Lower lobe of right lung (tissue), 2 donors: ENCODE results near the gene SPON1. TPM values are rescaled to one million over a fixed set of nuclear protein-coding genes. Genes with fewer than 3 reads are reported as not detected.
A peak's percentile ranks its signal among the peaks of the same experiment; 100 is the strongest.

Source experiments
- ATAC-seq, 2 donors: fragments of 200-7000 bp; cut with Tn5 transposase; one replicate each; pipeline ENCODE4 v1.9.1; 2020 to 2022; ENCODE audit warnings: mild to moderate bottlenecking in 2 of 2, moderate library complexity in 2 of 2
- DNase-seq: peaks from one replicate; pipeline ENCODE4 v3.0.0-alpha.2; 2020
- H3K27ac ChIP-seq: fragments of 200-600 bp; one replicate; pipeline ENCODE4 v1.8.0; 2022
- H3K27me3 ChIP-seq: fragments of 200-600 bp; one replicate; pipeline ENCODE4 v1.8.0; 2022; ENCODE audit warnings: low read depth
- H3K36me3 ChIP-seq: fragments of 200-600 bp; one replicate; pipeline ENCODE4 v1.8.0; 2022; ENCODE audit warnings: mild to moderate bottlenecking
- H3K4me1 ChIP-seq: fragments of 200-600 bp; one replicate; pipeline ENCODE4 v1.8.0; 2022
- H3K4me3 ChIP-seq: fragments of 200-600 bp; one replicate; pipeline ENCODE4 v1.8.0; 2022; ENCODE audit warnings: mild to moderate bottlenecking
- H3K9me3 ChIP-seq: fragments of 200-600 bp; one replicate; pipeline ENCODE4 v1.8.0; 2022
- intact Hi-C: fragments of 100-400 bp; cut with DNase I; formaldehyde crosslinking; loops from one replicate; pipeline ENCODE4 v1.11.0; 2022
- total RNA-seq: library from RNA; stranded (reverse); fragmentation: NEBNext Ultra II Directional; extraction: Animal tissue kit (Norgen Biotek cat#: 25700); gene quantifications from one replicate; pipeline ENCODE4 v1.2.1, GENCODE V29; 2021
- TF ChIP-seq, protein P1 (sequence below): fragments of 200-600 bp; IDR thresholded peaks from one replicate; pipeline ENCODE4 v1.8.0; 2022; ENCODE audit warnings: antibody characterized with exemption, mild to moderate bottlenecking
- donor health status: DM: no; HTN: yes; CAD: no; lungs with severe emphysema.

SPON1 gene
- total RNA-seq, 1 donor from 2014 or later, result 40.1 TPM

DNA sequence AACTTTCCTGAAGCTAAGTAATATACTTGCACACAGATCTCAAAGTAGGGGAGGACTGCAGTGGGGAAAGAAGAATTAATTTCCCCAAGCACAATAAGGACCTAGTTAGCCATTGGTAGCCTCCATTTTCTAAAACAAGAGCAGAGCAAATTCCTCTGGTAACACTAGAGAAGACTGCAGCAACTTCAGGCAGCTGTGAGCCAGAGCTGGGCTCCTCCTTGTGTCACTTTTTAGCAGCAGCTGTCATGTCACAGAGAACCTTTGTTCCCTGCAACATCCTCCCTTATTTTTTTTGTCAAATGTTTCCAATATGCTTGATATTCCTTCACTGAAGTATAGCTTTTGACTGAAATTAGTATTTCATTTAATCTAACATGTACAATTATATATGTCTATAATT is 342.1 kb downstream of the SPON1 start:
- no peaks in the 10 kb centered on the region for H3K27me3 ChIP-seq
- H3K36me3 ChIP-seq, result no peaks in the 10 kb centered on the region
- intact Hi-C loops, result loop anchor here (10.0 kb wide), 1 partner anchor 150 kb away; no protein-coding TSS in a partner anchor
- peaks cover 38% of the 10 kb centered on the region for H3K4me1 ChIP-seq
- ATAC-seq, result no peak
- TF ChIP-seq, protein P1, sequence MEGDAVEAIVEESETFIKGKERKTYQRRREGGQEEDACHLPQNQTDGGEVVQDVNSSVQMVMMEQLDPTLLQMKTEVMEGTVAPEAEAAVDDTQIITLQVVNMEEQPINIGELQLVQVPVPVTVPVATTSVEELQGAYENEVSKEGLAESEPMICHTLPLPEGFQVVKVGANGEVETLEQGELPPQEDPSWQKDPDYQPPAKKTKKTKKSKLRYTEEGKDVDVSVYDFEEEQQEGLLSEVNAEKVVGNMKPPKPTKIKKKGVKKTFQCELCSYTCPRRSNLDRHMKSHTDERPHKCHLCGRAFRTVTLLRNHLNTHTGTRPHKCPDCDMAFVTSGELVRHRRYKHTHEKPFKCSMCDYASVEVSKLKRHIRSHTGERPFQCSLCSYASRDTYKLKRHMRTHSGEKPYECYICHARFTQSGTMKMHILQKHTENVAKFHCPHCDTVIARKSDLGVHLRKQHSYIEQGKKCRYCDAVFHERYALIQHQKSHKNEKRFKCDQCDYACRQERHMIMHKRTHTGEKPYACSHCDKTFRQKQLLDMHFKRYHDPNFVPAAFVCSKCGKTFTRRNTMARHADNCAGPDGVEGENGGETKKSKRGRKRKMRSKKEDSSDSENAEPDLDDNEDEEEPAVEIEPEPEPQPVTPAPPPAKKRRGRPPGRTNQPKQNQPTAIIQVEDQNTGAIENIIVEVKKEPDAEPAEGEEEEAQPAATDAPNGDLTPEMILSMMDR, result no peak
- no peaks in the 10 kb centered on the region for H3K9me3 ChIP-seq
- H3K27ac ChIP-seq, result no peak overlapping the region
- H3K4me3 ChIP-seq, result no peak overlapping the region
- no peak for DNase-seq

DNA sequence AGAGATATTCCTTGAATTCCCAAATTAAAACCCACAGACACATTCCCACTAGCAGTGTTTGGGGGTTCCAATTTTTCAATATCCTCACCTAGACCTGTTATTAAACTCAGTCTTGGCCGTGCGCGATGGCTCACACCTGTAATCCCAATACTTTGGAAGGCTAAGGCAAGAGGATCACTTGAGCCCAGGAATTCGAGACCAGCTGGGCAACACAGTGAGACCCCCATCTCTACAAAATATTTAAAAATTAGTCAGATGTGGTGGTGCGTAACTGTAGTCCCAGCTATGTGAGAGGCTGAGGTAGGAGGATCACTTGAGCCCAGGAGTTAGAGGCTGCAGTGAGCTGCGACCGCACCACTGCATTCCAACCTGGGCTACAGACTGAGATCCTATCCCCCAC is 343.1 kb downstream of the SPON1 start:
- Histone ChIP-seq H3K4me1 (peaks cover 32% of the 10 kb centered on the region), H3K27ac (no peak overlapping the region), H3K27me3 (no peaks in the 10 kb centered on the region), H3K9me3 (no peaks in the 10 kb centered on the region), H3K4me3 (no peak overlapping the region), H3K36me3 (no peaks in the 10 kb centered on the region)
- intact Hi-C loops, result loop anchor here (10.0 kb wide), 1 partner anchor 149 kb away; no protein-coding TSS in a partner anchor
- no peak for DNase-seq
- TF ChIP-seq, protein P1, result no peak
- no peak for ATAC-seq

DNA sequence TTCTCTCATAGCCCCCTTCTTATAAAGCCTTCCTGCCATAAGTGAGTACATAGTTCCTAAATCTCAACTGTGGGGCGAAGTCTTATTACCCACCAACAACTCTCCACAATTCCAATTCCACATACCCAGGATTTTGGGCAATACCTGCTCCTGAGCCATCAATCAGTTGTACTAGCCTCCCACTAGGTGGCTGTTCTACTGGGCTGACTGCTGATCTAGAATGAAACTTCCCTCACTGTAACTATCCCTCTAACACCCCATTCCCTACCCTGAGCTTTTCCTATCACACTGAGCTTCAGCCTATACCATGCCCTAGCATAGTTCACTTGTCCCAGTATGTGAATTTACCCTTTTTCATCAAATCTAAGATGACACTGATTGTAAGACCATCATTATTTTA is 344.0 kb downstream of the SPON1 start:
- Histone ChIP-seq H3K27ac (no peak overlapping the region), H3K27me3 (no peaks in the 10 kb centered on the region), H3K9me3 (no peaks in the 10 kb centered on the region), H3K4me1 (peaks cover 28% of the 10 kb centered on the region), H3K4me3 (no peak overlapping the region), H3K36me3 (no peaks in the 10 kb centered on the region)
- TF ChIP-seq, protein P1, result no peak
- DNase-seq (no peak), ATAC-seq (no peak)
- intact Hi-C loops, result loop anchor here (10.0 kb wide), 1 partner anchor 148 kb away; no protein-coding TSS in a partner anchor

DNA sequence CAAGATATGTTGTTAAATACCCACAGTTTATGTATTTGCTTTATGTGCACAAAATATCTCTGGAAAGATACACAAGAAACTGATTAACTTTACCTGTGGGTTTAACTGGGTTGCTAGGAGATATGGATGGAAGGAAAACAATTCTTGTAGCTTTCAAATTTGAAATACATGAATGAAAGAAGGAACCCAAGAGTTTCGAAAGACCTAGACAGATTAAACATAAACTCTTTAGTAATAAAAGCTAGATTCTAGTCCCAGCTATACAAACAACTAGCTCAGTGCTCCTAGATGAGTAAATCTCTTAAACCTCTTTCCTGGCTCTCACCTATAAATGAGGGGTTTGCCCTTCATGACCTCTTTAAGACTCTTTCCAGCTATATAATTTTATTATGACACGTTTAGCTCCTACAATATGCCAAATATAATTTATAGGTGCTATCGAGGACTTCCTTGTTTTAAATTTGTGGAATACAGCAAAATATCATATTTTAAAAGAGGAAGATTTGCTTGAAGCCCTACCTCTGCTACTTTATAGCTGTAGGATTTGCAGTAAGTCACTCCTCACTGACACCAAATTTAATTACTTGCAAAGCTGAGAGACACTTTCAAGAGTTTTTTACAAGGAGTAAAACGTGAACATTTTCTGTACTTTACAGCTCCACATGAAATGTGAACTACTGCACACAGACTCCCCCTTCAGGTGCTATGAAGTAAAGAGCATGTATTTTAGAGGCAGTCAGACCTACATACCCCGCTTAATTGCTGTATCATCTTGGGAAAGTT is 345.8 kb downstream of the SPON1 start:
- ATAC-seq (peak; percentile 60 to 79), DNase-seq (no peak)
- Histone ChIP-seq H3K36me3 (no peaks in the 10 kb centered on the region), H3K4me3 (no peak overlapping the region), H3K27me3 (no peaks in the 10 kb centered on the region), H3K9me3 (no peaks in the 10 kb centered on the region), H3K27ac (peak overlapping the region; percentile 5), H3K4me1 (peaks cover 38% of the 10 kb centered on the region)
- TF ChIP-seq, protein P1, result peak; percentile 46
- intact Hi-C loops, result loop anchor here (10.0 kb wide), 1 partner anchor 146 kb away; no protein-coding TSS in a partner anchor

DNA sequence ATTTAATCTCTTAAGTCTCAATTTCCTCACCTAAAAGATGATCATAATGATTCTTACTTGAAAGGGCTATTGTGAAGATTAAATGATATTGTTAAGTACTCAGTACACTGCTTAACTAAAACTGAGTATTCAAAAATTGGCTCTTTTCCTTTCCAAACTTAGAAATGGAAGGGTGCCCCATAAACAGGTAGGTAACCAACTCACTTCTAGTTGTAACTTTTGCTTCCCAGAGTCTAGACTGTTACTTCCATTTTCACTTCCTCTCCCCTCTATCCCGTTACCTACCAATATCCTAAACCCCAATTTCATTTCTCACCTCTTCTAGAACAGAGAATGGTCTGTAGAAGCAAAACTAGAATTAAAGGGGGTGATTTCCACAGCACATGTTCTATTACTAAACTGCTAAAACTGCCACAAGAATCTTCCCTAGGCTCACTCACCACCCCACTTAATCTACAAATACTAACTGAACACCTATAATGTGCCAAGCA is 346.4 kb downstream of the SPON1 start:
- Histone ChIP-seq H3K27ac (no peak overlapping the region), H3K4me1 (peaks cover 39% of the 10 kb centered on the region), H3K27me3 (no peaks in the 10 kb centered on the region), H3K36me3 (no peaks in the 10 kb centered on the region), H3K4me3 (no peak overlapping the region), H3K9me3 (no peaks in the 10 kb centered on the region)
- DNase-seq (no peak), ATAC-seq (no peak)
- TF ChIP-seq, protein P1, result no peak
- intact Hi-C loops, result loop anchor here (10.0 kb wide), 1 partner anchor 146 kb away; no protein-coding TSS in a partner anchor
